HepG2 (cell line): ENCODE results near the gene PDP2. TPM values are rescaled to one million over a fixed set of nuclear protein-coding genes. Genes with fewer than 3 reads are reported as not detected.

Experiments used
- AGO1 ChIP-seq: fragments of 200-400 bp; formaldehyde crosslinking; IDR thresholded peaks from 2 replicates; pipeline ENCODE4 v1.6.1; 2017; ENCODE audit warnings: mild to moderate bottlenecking, low read depth, low read length, moderate library complexity; ENCODE audit not compliant: poor library complexity, severe bottlenecking
- ATAD3A ChIP-seq: sonication (generic); formaldehyde crosslinking; IDR thresholded peaks from 2 replicates; pipeline ENCODE4 v1.4.0; 2020; ENCODE audit warnings: missing genetic modification reagents
- BRCA1 ChIP-seq: sonication (generic); formaldehyde crosslinking; IDR thresholded peaks from 2 replicates; pipeline ENCODE4 v1.4.0; 2020; ENCODE audit warnings: missing genetic modification reagents
- FIP1L1 ChIP-seq: fragments of 200-400 bp; formaldehyde crosslinking; IDR thresholded peaks from 2 replicates; pipeline ENCODE4 v1.6.1; 2018; ENCODE audit warnings: low read depth, mild to moderate bottlenecking, low read length, moderate library complexity, borderline replicate concordance; ENCODE audit not compliant: insufficient read depth
- IKZF4 ChIP-seq: sonication (generic); formaldehyde crosslinking; IDR thresholded peaks from 2 replicates; pipeline ENCODE4 v1.5.1; 2020; ENCODE audit warnings: borderline replicate concordance, mild to moderate bottlenecking, low read depth, missing genetic modification reagents; ENCODE audit errors: not compliant biosample characterization
- KDM1A ChIP-seq: IDR thresholded peaks from 2 replicates; pipeline ENCODE4 v1.6.1; 2016; ENCODE audit warnings: missing compliant biosample characterization
- MAFK ChIP-seq, 2 experiments: IDR thresholded peaks in 1 of 2; conservative IDR thresholded peaks in 1 of 2; 2 replicates each; pipeline ENCODE4 v1.6.1; 2011; ENCODE audit warnings: improper control_type of control experiment in 2 of 2, low read length in 2 of 2
- MYNN ChIP-seq: sonication (generic); formaldehyde crosslinking; IDR thresholded peaks from 2 replicates; pipeline ENCODE4 v1.4.0; 2020; ENCODE audit warnings: mild to moderate bottlenecking, low read depth, missing genetic modification reagents
- NCOA1 ChIP-seq: sonication (generic); formaldehyde crosslinking; IDR thresholded peaks from 2 replicates; pipeline ENCODE4 v1.9.0; 2021; ENCODE audit warnings: missing genetic modification reagents
- NRL ChIP-seq: sonication (generic); formaldehyde crosslinking; IDR thresholded peaks from 2 replicates; pipeline ENCODE4 v1.5.0; 2020; ENCODE audit warnings: missing genetic modification reagents, mild to moderate bottlenecking, moderate library complexity, borderline replicate concordance
- SRSF4 ChIP-seq: fragments of 200-400 bp; formaldehyde crosslinking; IDR thresholded peaks from one replicate; pipeline ENCODE4 v1.6.1; 2018; ENCODE audit warnings: mild to moderate bottlenecking, low read depth, low read length, moderate library complexity; ENCODE audit not compliant: poor library complexity, severe bottlenecking
- TBP ChIP-seq: sonication (generic); formaldehyde crosslinking; IDR thresholded peaks from 2 replicates; pipeline ENCODE4 v1.5.0; 2020; ENCODE audit warnings: missing genetic modification reagents
- TP53 ChIP-seq: sonication (generic); formaldehyde crosslinking; conservative IDR thresholded peaks from 2 replicates; pipeline ENCODE4 v1.4.0; 2020; ENCODE audit warnings: missing genetic modification reagents
- TRIM24 ChIP-seq: sonication (generic); formaldehyde crosslinking; IDR thresholded peaks from 2 replicates; pipeline ENCODE4 v1.8.0; 2022; ENCODE audit warnings: mild to moderate bottlenecking, missing genetic modification reagents
- ZMYM3 ChIP-seq: sonication (generic); formaldehyde crosslinking; IDR thresholded peaks from 2 replicates; pipeline ENCODE4 v1.5.1; 2020; ENCODE audit warnings: mild to moderate bottlenecking, missing genetic modification reagents
- ZNF121 ChIP-seq: sonication (generic); formaldehyde crosslinking; IDR thresholded peaks from 2 replicates; pipeline ENCODE4 v1.5.0; 2020; ENCODE audit warnings: mild to moderate bottlenecking, missing genetic modification reagents
- ZNF274 ChIP-seq: sonication (generic); formaldehyde crosslinking; IDR thresholded peaks from 2 replicates; pipeline ENCODE4 v1.5.1; 2020; ENCODE audit warnings: mild to moderate bottlenecking, missing genetic modification reagents
- ZNF317 ChIP-seq: sonication (generic); formaldehyde crosslinking; IDR thresholded peaks from 2 replicates; pipeline ENCODE4 v1.5.0; 2020; ENCODE audit warnings: mild to moderate bottlenecking, missing genetic modification reagents
- ZNF552 ChIP-seq: sonication (generic); formaldehyde crosslinking; IDR thresholded peaks from 2 replicates; pipeline ENCODE4 v1.9.0; 2022; ENCODE audit warnings: missing genetic modification reagents, mild to moderate bottlenecking, borderline replicate concordance
- ZNF564 ChIP-seq: sonication (generic); formaldehyde crosslinking; IDR thresholded peaks from 2 replicates; pipeline ENCODE4 v1.8.1; 2023; ENCODE audit warnings: mild to moderate bottlenecking, missing genetic modification reagents
- ZNF629 ChIP-seq: sonication (generic); formaldehyde crosslinking; conservative IDR thresholded peaks from 2 replicates; pipeline ENCODE4 v1.5.0; 2020; ENCODE audit warnings: missing genetic modification reagents
- ZNF747 ChIP-seq: sonication (generic); formaldehyde crosslinking; IDR thresholded peaks from 2 replicates; pipeline ENCODE4 v1.8.1; 2023; ENCODE audit warnings: missing genetic modification reagents, mild to moderate bottlenecking, borderline replicate concordance
- ZNF839 ChIP-seq: sonication (generic); formaldehyde crosslinking; IDR thresholded peaks from 2 replicates; pipeline ENCODE4 v1.4.0; 2020; ENCODE audit warnings: missing genetic modification reagents, mild to moderate bottlenecking, borderline replicate concordance
- ZZZ3 ChIP-seq: sonication (generic); formaldehyde crosslinking; IDR thresholded peaks from 2 replicates; pipeline ENCODE4 v1.4.0; 2020; ENCODE audit warnings: missing genetic modification reagents, mild to moderate bottlenecking, borderline replicate concordance
- polyA plus RNA-seq, 8 experiments: library from polyadenylated mRNA; depleted of rRNA in 3 of 8; stranded (reverse) in 7 of 8; unstranded in 1 of 8; fragments of >200 nt; fragmentation: Illumina TruSeq in 4 of 8; extraction: Trizol in 4 of 8; gene quantifications; 2 replicates each; pipeline versions ENCODE4 v1.2.1 to v1.2.3, GENCODE V29; 2011 to 2016; ENCODE audit warnings: low read depth in 4 of 8, missing spikeins in 1 of 8, mixed read lengths in 1 of 8; ENCODE audit not compliant: insufficient read depth in 1 of 8
- total RNA-seq, 5 experiments: library from RNA; depleted of rRNA; stranded (reverse); fragments of >200 nt; fragmentation: Illumina TruSeq; extraction: Trizol; gene quantifications; 2 replicates each; pipeline ENCODE4 v1.2.3, GENCODE V29; 2016; ENCODE audit warnings: low read depth in 1 of 5
- TF ChIP-seq, protein P1 (sequence below): sonication (generic); formaldehyde crosslinking; IDR thresholded peaks from 2 replicates; pipeline ENCODE4 v1.8.0; 2022; ENCODE audit warnings: mild to moderate bottlenecking, missing genetic modification reagents, borderline replicate concordance
- TF ChIP-seq, protein P2 (sequence below): IDR thresholded peaks from 2 replicates; pipeline ENCODE4 v1.6.1; 2018; ENCODE audit warnings: missing genetic modification reagents
- TF ChIP-seq, protein P3 (sequence below): fragments of 450-650 bp; IDR thresholded peaks from 2 replicates; pipeline ENCODE4 v1.6.1; 2017

The PDP2 gene
- total and polyA plus RNA-seq, 2 of the 13 experiments (the other 11 are each of a cell fraction or from before 2014, with no cell fraction given): 12.8 to 15.8 TPM

DNA sequence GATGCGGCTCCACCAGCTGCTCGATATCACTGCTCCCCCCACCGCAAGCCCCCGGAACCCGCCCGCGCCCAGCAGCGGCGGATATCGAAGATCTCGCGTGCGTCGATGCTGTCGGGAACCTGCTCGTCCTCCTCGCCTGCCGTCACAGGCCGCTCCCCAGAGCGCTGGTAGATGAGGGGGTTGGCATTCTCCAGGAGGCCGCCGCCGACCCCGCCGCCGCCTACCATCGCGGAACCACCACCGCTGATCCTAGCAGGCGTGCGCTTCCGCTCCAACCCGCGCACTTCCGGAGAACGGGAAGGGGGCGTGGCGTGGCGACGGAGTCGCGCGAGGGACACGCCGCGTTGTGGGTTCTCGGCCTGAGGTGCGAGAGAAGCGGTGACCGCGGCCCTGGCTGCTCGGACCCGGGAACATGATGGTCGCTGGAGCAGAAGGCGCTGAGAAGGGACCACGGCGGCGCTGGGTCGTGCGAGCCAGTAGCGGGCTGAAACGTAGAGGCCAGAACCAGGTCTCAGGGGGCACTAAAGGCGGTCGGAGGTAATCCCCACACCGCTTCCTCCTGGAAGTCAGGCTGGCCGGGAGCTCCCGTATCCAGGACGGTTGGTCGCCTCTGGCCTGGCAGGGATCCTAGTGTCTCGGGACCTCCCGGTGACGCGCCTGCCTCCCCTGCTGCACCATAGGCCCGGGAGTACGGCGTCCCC lies 54.0 kb downstream of the PDP2 start, which contains the start of gene CIAO2B (continued):
- TF ChIP-seq ZZZ3 (CRISPR knock-in tag) (peak; percentile 98; the same call in 1 of the 2 replicates), NRL (peak; percentile 94), ZNF317 (peak; percentile 89), ZNF564 (CRISPR knock-in tag) (peak; percentile 93), TP53 (CRISPR knock-in tag) (peak; percentile 85), ZNF839 (no peak), FIP1L1 (no peak), IKZF4 (CRISPR knock-in tag) (peak; percentile 58), BRCA1 (CRISPR knock-in tag) (peak; percentile 95), ZNF552 (CRISPR knock-in tag) (peak; percentile 88), KDM1A (CRISPR knock-in tag) (no peak), ZNF629 (CRISPR knock-in tag) (peak; percentile 50), MYNN (CRISPR knock-in tag) (0 out of 2 replicates have a peak, but pooled peaks have one; percentile 69), ZNF121 (CRISPR knock-in tag) (peak; percentile 62; the same call in 1 of the 2 replicates), TBP (no peak), NCOA1 (CRISPR knock-in tag) (0 out of 2 replicates have a peak, but pooled peaks have one; percentile 86), AGO1 (peak; percentile 65), MAFK (conservative IDR thresholded peaks at IDR 0.05 in 1 of 2, IDR thresholded peaks at IDR 0.05 in 1 of 2; ENCODE audit: low read length in 2 of 2) (no peak), SRSF4 (no peak), ZNF274 (CRISPR knock-in tag) (peak; percentile 77; the same call in 1 of the 2 replicates), ZNF747 (CRISPR knock-in tag) (no peak), TRIM24 (CRISPR knock-in tag) (no peak), ZMYM3 (peak; percentile 87), ATAD3A (CRISPR knock-in tag) (no peak)
- TF ChIP-seq, protein P1, sequence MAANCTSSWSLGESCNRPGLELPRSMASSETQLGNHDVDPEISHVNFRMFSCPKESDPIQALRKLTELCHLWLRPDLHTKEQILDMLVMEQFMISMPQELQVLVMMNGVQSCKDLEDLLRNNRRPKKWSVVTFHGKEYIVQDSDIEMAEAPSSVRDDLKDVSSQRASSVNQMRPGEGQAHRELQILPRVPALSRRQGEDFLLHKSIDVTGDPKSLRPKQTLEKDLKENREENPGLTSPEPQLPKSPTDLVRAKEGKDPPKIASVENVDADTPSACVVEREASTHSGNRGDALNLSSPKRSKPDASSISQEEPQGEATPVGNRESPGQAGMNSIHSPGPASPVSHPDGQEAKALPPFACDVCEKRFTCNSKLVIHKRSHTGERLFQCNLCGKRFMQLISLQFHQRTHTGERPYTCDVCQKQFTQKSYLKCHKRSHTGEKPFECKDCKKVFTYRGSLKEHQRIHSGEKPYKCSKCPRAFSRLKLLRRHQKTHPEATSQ: no peak; the same call in 1 of the 2 replicates
- TF ChIP-seq, protein P2, sequence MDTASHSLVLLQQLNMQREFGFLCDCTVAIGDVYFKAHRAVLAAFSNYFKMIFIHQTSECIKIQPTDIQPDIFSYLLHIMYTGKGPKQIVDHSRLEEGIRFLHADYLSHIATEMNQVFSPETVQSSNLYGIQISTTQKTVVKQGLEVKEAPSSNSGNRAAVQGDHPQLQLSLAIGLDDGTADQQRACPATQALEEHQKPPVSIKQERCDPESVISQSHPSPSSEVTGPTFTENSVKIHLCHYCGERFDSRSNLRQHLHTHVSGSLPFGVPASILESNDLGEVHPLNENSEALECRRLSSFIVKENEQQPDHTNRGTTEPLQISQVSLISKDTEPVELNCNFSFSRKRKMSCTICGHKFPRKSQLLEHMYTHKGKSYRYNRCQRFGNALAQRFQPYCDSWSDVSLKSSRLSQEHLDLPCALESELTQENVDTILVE (CRISPR knock-in tag): peak; percentile 94; the same call in 1 of the 2 replicates
- TF ChIP-seq, protein P3, sequence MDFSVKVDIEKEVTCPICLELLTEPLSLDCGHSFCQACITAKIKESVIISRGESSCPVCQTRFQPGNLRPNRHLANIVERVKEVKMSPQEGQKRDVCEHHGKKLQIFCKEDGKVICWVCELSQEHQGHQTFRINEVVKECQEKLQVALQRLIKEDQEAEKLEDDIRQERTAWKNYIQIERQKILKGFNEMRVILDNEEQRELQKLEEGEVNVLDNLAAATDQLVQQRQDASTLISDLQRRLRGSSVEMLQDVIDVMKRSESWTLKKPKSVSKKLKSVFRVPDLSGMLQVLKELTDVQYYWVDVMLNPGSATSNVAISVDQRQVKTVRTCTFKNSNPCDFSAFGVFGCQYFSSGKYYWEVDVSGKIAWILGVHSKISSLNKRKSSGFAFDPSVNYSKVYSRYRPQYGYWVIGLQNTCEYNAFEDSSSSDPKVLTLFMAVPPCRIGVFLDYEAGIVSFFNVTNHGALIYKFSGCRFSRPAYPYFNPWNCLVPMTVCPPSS: no peak
